Peyer's patch (tissue), 4 donors: ENCODE data around the gene USP3. TPM values are rescaled to one million over a fixed set of nuclear protein-coding genes. Genes with fewer than 3 reads are reported as not detected.
"Not testable (repeated sequence)": the region's sequence is repeated elsewhere in the genome, so short reads cannot be mapped to it uniquely, and the experiment has no call there.

Source experiments
- DNase-seq, 3 donors: peaks; one replicate each; pipeline ENCODE4 v3.0.0-alpha.2; 2017 to 2019
- H3K27ac ChIP-seq, 4 donors: fragments of 200-600 bp; sonication (generic); one replicate each; pipeline ENCODE4 v1.5.1; 2016 to 2019
- H3K27me3 ChIP-seq, 2 donors: fragments of 200-600 bp; sonication (generic); one replicate each; pipeline ENCODE4 v1.5.1; 2019
- H3K36me3 ChIP-seq, 3 donors: fragments of 200-600 bp; sonication (generic); one replicate each; pipeline ENCODE4 v1.5.1; 2016 to 2019
- H3K4me1 ChIP-seq, 4 donors: fragments of 200-600 bp; sonication (generic); one replicate each; pipeline ENCODE4 v1.5.1; 2016 to 2019
- H3K4me3 ChIP-seq, 4 donors: fragments of 200-600 bp; sonication (generic); 1 replicate in 3 of 4; 2 replicates in 1 of 4; pipeline ENCODE4 v1.5.1; 2016 to 2019; ENCODE audit warnings: mild to moderate bottlenecking in 1 of 4
- H3K9me3 ChIP-seq, 4 donors: fragments of 200-600 bp; sonication (generic); one replicate each; pipeline ENCODE4 v1.5.1; 2016 to 2019; ENCODE audit warnings: mild to moderate bottlenecking in 1 of 4
- POLR2A ChIP-seq, 2 donors: fragments of 450-650 bp; IDR thresholded peaks; one replicate each; pipeline ENCODE4 v1.5.1; 2017; ENCODE audit warnings: antibody characterized with exemption in 2 of 2, mild to moderate bottlenecking in 2 of 2, moderate library complexity in 2 of 2
- total RNA-seq, 4 donors: library from RNA; depleted of rRNA; stranded (reverse); fragments of >200 nt; gene quantifications; one replicate each; pipeline ENCODE4 v1.1.0, GENCODE V29; 2016
- TF ChIP-seq, protein P1 (sequence below), 6 experiments: fragments of 450-650 bp in 4 of 6; fragments of 200-600 bp in 2 of 6; sonication (generic) in 1 of 6; IDR thresholded peaks; one replicate each; pipeline ENCODE4 v1.5.1; 2017 to 2019; ENCODE audit warnings: antibody characterized with exemption in 6 of 6, mild to moderate bottlenecking in 3 of 6, moderate library complexity in 1 of 6

Gene USP3
- total RNA-seq, 4 donors from 2014 or later: 67.8 to 86.1 (median 76.9) TPM

- TF ChIP-seq POLR2A (IDR thresholded peaks at IDR 0.05): no peak
- TF ChIP-seq, protein P1, sequence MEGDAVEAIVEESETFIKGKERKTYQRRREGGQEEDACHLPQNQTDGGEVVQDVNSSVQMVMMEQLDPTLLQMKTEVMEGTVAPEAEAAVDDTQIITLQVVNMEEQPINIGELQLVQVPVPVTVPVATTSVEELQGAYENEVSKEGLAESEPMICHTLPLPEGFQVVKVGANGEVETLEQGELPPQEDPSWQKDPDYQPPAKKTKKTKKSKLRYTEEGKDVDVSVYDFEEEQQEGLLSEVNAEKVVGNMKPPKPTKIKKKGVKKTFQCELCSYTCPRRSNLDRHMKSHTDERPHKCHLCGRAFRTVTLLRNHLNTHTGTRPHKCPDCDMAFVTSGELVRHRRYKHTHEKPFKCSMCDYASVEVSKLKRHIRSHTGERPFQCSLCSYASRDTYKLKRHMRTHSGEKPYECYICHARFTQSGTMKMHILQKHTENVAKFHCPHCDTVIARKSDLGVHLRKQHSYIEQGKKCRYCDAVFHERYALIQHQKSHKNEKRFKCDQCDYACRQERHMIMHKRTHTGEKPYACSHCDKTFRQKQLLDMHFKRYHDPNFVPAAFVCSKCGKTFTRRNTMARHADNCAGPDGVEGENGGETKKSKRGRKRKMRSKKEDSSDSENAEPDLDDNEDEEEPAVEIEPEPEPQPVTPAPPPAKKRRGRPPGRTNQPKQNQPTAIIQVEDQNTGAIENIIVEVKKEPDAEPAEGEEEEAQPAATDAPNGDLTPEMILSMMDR (IDR thresholded peaks at IDR 0.05): no peak
- DNase-seq: no peak
- Histone ChIP-seq H3K4me1 (peaks cover 0 to 9% (median 2%) of the 10 kb centered on the region in 4 donors), H3K9me3 (no peaks in the 10 kb centered on the region), H3K4me3 (no peak overlapping the region), H3K36me3 (no peaks in the 10 kb centered on the region), H3K27ac (no peak overlapping the region), H3K27me3 (no peaks in the 10 kb centered on the region)
Measured at GRCh38 chr15:63528138-63528659, 23.8 kb downstream of the USP3 start.

DNA sequence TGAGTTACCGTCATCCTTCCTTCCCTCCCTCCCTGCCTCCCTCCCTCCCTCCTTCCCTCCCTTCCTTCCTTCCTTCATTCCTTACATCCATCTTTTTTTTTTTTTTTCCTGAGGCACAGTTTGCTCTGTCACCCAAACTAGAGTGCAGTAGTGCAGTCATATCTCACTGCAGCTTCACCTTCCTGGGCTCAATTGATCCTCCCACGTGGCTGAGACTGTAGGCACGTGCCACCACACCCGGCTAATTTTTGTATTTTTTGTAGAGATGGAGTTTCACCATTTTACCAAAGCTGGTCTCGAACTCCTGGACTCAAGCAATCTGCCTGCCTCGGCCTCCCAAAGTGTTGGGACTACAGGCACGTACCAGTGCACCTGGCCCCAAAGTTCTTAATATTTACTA is 25.8 kb downstream of the USP3 start:
- Histone ChIP-seq H3K4me3 (no peak overlapping the region), H3K4me1 (no peaks in the 10 kb centered on the region), H3K27me3 (no peaks in the 10 kb centered on the region), H3K36me3 (no peaks in the 10 kb centered on the region), H3K9me3 (no peaks in the 10 kb centered on the region), H3K27ac (no peak overlapping the region)
- no peak for TF ChIP-seq POLR2A (IDR thresholded peaks at IDR 0.05)
- TF ChIP-seq, protein P1 (IDR thresholded peaks at IDR 0.05): no peak
- no peak for DNase-seq

GRCh38 chr15:63530752-63531299 is 26.4 kb downstream of the USP3 start:
- no peak for DNase-seq
- H3K27me3 ChIP-seq: no peaks in the 10 kb centered on the region
- H3K4me1 ChIP-seq: no peaks in the 10 kb centered on the region
- no peak overlapping the region for H3K27ac ChIP-seq
- no peak for TF ChIP-seq POLR2A (IDR thresholded peaks at IDR 0.05)
- TF ChIP-seq, protein P1 (IDR thresholded peaks at IDR 0.05): no peak
- no peak overlapping the region for H3K4me3 ChIP-seq
- no peaks in the 10 kb centered on the region for H3K9me3 ChIP-seq
- H3K36me3 ChIP-seq: no peaks in the 10 kb centered on the region

GRCh38 chr15:63531586-63531985 is 27.2 kb downstream of the USP3 start:
- Histone ChIP-seq H3K27me3 (no peaks in the 10 kb centered on the region), H3K4me3 (no peak overlapping the region), H3K9me3 (no peaks in the 10 kb centered on the region), H3K4me1 (no peaks in the 10 kb centered on the region), H3K27ac (no peak overlapping the region), H3K36me3 (no peaks in the 10 kb centered on the region)
- no peak for DNase-seq
- TF ChIP-seq, protein P1 (IDR thresholded peaks at IDR 0.05): no peak
- TF ChIP-seq POLR2A (IDR thresholded peaks at IDR 0.05): no peak

DNA sequence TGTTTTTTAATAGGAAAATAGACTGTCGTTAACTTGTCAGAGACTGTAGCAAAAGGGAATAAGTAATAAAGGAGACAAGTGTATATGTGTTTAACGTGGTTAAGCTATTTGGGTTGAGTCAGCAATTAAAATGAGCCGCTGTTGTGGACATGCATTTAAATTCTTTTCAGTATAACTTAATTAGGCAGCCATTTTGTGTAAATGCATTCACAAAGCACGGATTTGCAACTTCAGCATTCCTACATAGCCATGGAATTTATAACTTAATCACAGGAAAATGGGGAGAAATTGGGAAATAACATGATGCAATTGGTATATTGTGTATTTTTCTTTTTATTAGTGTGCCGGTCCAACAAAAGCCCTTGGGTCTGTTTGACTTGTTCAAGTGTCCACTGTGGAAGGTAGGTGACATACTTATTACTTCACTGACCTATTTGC is 27.9 kb downstream of the USP3 start:
- Histone ChIP-seq H3K9me3 (no peaks in the 10 kb centered on the region), H3K27ac (no peak overlapping the region), H3K36me3 (no peaks in the 10 kb centered on the region), H3K27me3 (no peaks in the 10 kb centered on the region), H3K4me3 (no peak overlapping the region), H3K4me1 (no peaks in the 10 kb centered on the region)
- DNase-seq: no peak
- no peak for TF ChIP-seq POLR2A (IDR thresholded peaks at IDR 0.05)
- TF ChIP-seq, protein P1 (IDR thresholded peaks at IDR 0.05): no peak

- not testable (repeated sequence) for H3K4me1 ChIP-seq, H3K4me3 ChIP-seq, H3K27ac ChIP-seq, H3K9me3 ChIP-seq, H3K27me3 ChIP-seq, H3K36me3 ChIP-seq, DNase-seq
Measured at GRCh38 chr15:63534888-63535287, 30.5 kb downstream of the USP3 start.
